ENCODE results near the gene KRTAP21-3. TPM values are rescaled to one million over a fixed set of nuclear protein-coding genes. Genes with fewer than 3 reads are reported as not detected.

Gene KRTAP21-3
- total and polyA plus RNA-seq, 2 donors from 2014 or later = not detected

GRCh38 chr21:30674312-30674711 is 44.3 kb downstream of the KRTAP21-3 start:
- TF ChIP-seq CTCF (IDR thresholded peaks at IDR 0.05; ENCODE audit: borderline replicate concordance, extremely low read depth, insufficient read depth) = no peak
- Histone ChIP-seq H3K4me1 (ENCODE audit: control insufficient read depth in 2 of 3, insufficient read depth in 2 of 3, low read depth in 1 of 3, low read length in 3 of 3) (no peaks in the 10 kb centered on the region), H3K9ac (ENCODE audit: low read length in 3 of 3) (no peak overlapping the region), H3K9me3 (ENCODE audit: control insufficient read depth in 2 of 3, insufficient read depth in 1 of 3, low read length in 3 of 3) (peaks cover 0 to 3% (median 0%) of the 10 kb centered on the region in 3 donors), H3K27ac (ENCODE audit: low read depth in 2 of 2, low read length in 2 of 2) (no peak overlapping the region), H3K4me3 (ENCODE audit: low read length in 3 of 3) (no peak overlapping the region), H3K27me3 (ENCODE audit: control insufficient read depth, insufficient read depth, low read length) (no peaks in the 10 kb centered on the region), H3K36me3 (ENCODE audit: control insufficient read depth in 2 of 3, insufficient read depth in 3 of 3, low read length in 3 of 3) (no peaks in the 10 kb centered on the region)
- DNase-seq (no peak), FAIRE-seq (no peak)
- intact Hi-C loops (cut with DNase I) = no loop called here

- FAIRE-seq (no peak), DNase-seq (no peak)
- Histone ChIP-seq H3K9me3 (ENCODE audit: control insufficient read depth in 2 of 3, insufficient read depth in 1 of 3, low read length in 3 of 3) (peaks cover 0 to 3% (median 0%) of the 10 kb centered on the region in 3 donors), H3K27ac (ENCODE audit: low read depth in 2 of 2, low read length in 2 of 2) (no peak overlapping the region), H3K9ac (ENCODE audit: low read length in 3 of 3) (no peak overlapping the region), H3K4me1 (ENCODE audit: control insufficient read depth in 2 of 3, insufficient read depth in 2 of 3, low read depth in 1 of 3, low read length in 3 of 3) (no peaks in the 10 kb centered on the region), H3K36me3 (ENCODE audit: control insufficient read depth in 2 of 3, insufficient read depth in 3 of 3, low read length in 3 of 3) (no peaks in the 10 kb centered on the region), H3K27me3 (ENCODE audit: control insufficient read depth, insufficient read depth, low read length) (no peaks in the 10 kb centered on the region), H3K4me3 (ENCODE audit: low read length in 3 of 3) (no peak overlapping the region)
- TF ChIP-seq CTCF (IDR thresholded peaks at IDR 0.05; ENCODE audit: borderline replicate concordance, extremely low read depth, insufficient read depth) = no peak
- intact Hi-C loops (cut with DNase I) = no loop called here
These were observed 45.5 kb downstream of the KRTAP21-3 start for GRCh38 chr21:30672985-30673650.

- Histone ChIP-seq H3K36me3 (ENCODE audit: control insufficient read depth in 2 of 3, insufficient read depth in 3 of 3, low read length in 3 of 3) (no peaks in the 10 kb centered on the region), H3K27ac (ENCODE audit: low read depth in 2 of 2, low read length in 2 of 2) (no peak overlapping the region), H3K27me3 (ENCODE audit: control insufficient read depth, insufficient read depth, low read length) (no peaks in the 10 kb centered on the region), H3K4me1 (ENCODE audit: control insufficient read depth in 2 of 3, insufficient read depth in 2 of 3, low read depth in 1 of 3, low read length in 3 of 3) (no peaks in the 10 kb centered on the region), H3K9me3 (ENCODE audit: control insufficient read depth in 2 of 3, insufficient read depth in 1 of 3, low read length in 3 of 3) (no peaks in the 10 kb centered on the region), H3K4me3 (ENCODE audit: low read length in 3 of 3) (no peak overlapping the region), H3K9ac (ENCODE audit: low read length in 3 of 3) (no peak overlapping the region)
- TF ChIP-seq CTCF (IDR thresholded peaks at IDR 0.05; ENCODE audit: borderline replicate concordance, extremely low read depth, insufficient read depth) = no peak
- intact Hi-C loops (cut with DNase I) = no loop called here
- DNase-seq (no peak), FAIRE-seq (no peak)
These were observed 49.8 kb downstream of the KRTAP21-3 start for GRCh38 chr21:30668776-30669175.

Other genes starting within 250 kb of the KRTAP21-3 start
- not detected for gene KRTAP19-1, start 238.4 kb downstream of the KRTAP21-3 start, total RNA-seq
- not detected for gene KRTAP19-1, start 238.4 kb downstream of the KRTAP21-3 start, polyA plus RNA-seq (ENCODE audit: insufficient read depth, low read depth, low replicate concordance)
- gene KRTAP19-2, start 231.3 kb downstream of the KRTAP21-3 start, total RNA-seq = not detected
- not detected for gene KRTAP19-2, start 231.3 kb downstream of the KRTAP21-3 start, polyA plus RNA-seq (ENCODE audit: insufficient read depth, low read depth, low replicate concordance)
- not detected for gene KRTAP19-3, start 226.8 kb downstream of the KRTAP21-3 start, total RNA-seq
- not detected for gene KRTAP19-3, start 226.8 kb downstream of the KRTAP21-3 start, polyA plus RNA-seq (ENCODE audit: insufficient read depth, low read depth, low replicate concordance)
- not detected for gene KRTAP19-4, start 221.6 kb downstream of the KRTAP21-3 start, total RNA-seq
- not detected for gene KRTAP19-4, start 221.6 kb downstream of the KRTAP21-3 start, polyA plus RNA-seq (ENCODE audit: insufficient read depth, low read depth, low replicate concordance)
- not detected for gene KRTAP19-5, start 216.6 kb downstream of the KRTAP21-3 start, total RNA-seq
- gene KRTAP19-5, start 216.6 kb downstream of the KRTAP21-3 start, polyA plus RNA-seq (ENCODE audit: insufficient read depth, low read depth, low replicate concordance) = not detected
- gene KRTAP19-6, start 176.9 kb downstream of the KRTAP21-3 start, total RNA-seq = not detected
- gene KRTAP19-6, start 176.9 kb downstream of the KRTAP21-3 start, polyA plus RNA-seq (ENCODE audit: insufficient read depth, low read depth, low replicate concordance) = not detected
- gene KRTAP19-7, start 157.5 kb downstream of the KRTAP21-3 start, total RNA-seq = not detected
- not detected for gene KRTAP19-7, start 157.5 kb downstream of the KRTAP21-3 start, polyA plus RNA-seq (ENCODE audit: insufficient read depth, low read depth, low replicate concordance)
- not detected for gene KRTAP22-2, start 128.4 kb downstream of the KRTAP21-3 start, total RNA-seq
- gene KRTAP22-2, start 128.4 kb downstream of the KRTAP21-3 start, polyA plus RNA-seq (ENCODE audit: insufficient read depth, low read depth, low replicate concordance) = not detected
- gene KRTAP6-3, start 126.3 kb downstream of the KRTAP21-3 start, total RNA-seq = not detected
- gene KRTAP6-3, start 126.3 kb downstream of the KRTAP21-3 start, polyA plus RNA-seq (ENCODE audit: insufficient read depth, low read depth, low replicate concordance) = not detected
- not detected for gene KRTAP6-2, start 119.9 kb downstream of the KRTAP21-3 start, total RNA-seq
- not detected for gene KRTAP6-2, start 119.9 kb downstream of the KRTAP21-3 start, polyA plus RNA-seq (ENCODE audit: insufficient read depth, low read depth, low replicate concordance)
- gene KRTAP22-1, start 117.7 kb downstream of the KRTAP21-3 start, total RNA-seq = not detected
- not detected for gene KRTAP22-1, start 117.7 kb downstream of the KRTAP21-3 start, polyA plus RNA-seq (ENCODE audit: insufficient read depth, low read depth, low replicate concordance)
- not detected for gene KRTAP6-1, start 104.8 kb downstream of the KRTAP21-3 start, total RNA-seq
- gene KRTAP6-1, start 104.8 kb downstream of the KRTAP21-3 start, polyA plus RNA-seq (ENCODE audit: insufficient read depth, low read depth, low replicate concordance) = not detected
- gene KRTAP20-1, start 102.4 kb downstream of the KRTAP21-3 start, total RNA-seq = not detected
- not detected for gene KRTAP20-1, start 102.4 kb downstream of the KRTAP21-3 start, polyA plus RNA-seq (ENCODE audit: insufficient read depth, low read depth, low replicate concordance)
- not detected for gene KRTAP20-4, start 98.2 kb downstream of the KRTAP21-3 start, total RNA-seq
- not detected for gene KRTAP20-4, start 98.2 kb downstream of the KRTAP21-3 start, polyA plus RNA-seq (ENCODE audit: insufficient read depth, low read depth, low replicate concordance)
- gene KRTAP20-2, start 83.6 kb downstream of the KRTAP21-3 start, total RNA-seq = not detected
- not detected for gene KRTAP20-2, start 83.6 kb downstream of the KRTAP21-3 start, polyA plus RNA-seq (ENCODE audit: insufficient read depth, low read depth, low replicate concordance)
- not detected for gene KRTAP20-3, start 75.9 kb downstream of the KRTAP21-3 start, total RNA-seq
- gene KRTAP20-3, start 75.9 kb downstream of the KRTAP21-3 start, polyA plus RNA-seq (ENCODE audit: insufficient read depth, low read depth, low replicate concordance) = not detected
- gene KRTAP21-2, start 28.5 kb upstream of the KRTAP21-3 start, total RNA-seq = not detected
- gene KRTAP21-2, start 28.5 kb upstream of the KRTAP21-3 start, polyA plus RNA-seq (ENCODE audit: insufficient read depth, low read depth, low replicate concordance) = not detected
- gene KRTAP21-1, start 36.7 kb upstream of the KRTAP21-3 start, total RNA-seq = not detected
- not detected for gene KRTAP21-1, start 36.7 kb upstream of the KRTAP21-3 start, polyA plus RNA-seq (ENCODE audit: insufficient read depth, low read depth, low replicate concordance)
- not detected for gene KRTAP8-1, start 94.5 kb upstream of the KRTAP21-3 start, total RNA-seq
- not detected for gene KRTAP8-1, start 94.5 kb upstream of the KRTAP21-3 start, polyA plus RNA-seq (ENCODE audit: insufficient read depth, low read depth, low replicate concordance)
- not detected for gene KRTAP7-1, start 111.0 kb upstream of the KRTAP21-3 start, total RNA-seq
- gene KRTAP7-1, start 111.0 kb upstream of the KRTAP21-3 start, polyA plus RNA-seq (ENCODE audit: insufficient read depth, low read depth, low replicate concordance) = not detected
- gene KRTAP11-1, start 162.8 kb upstream of the KRTAP21-3 start, total RNA-seq = not detected
- not detected for gene KRTAP11-1, start 162.8 kb upstream of the KRTAP21-3 start, polyA plus RNA-seq (ENCODE audit: insufficient read depth, low read depth, low replicate concordance)

Measured in kidney (tissue), 14 donors.